Activated CD8-positive, alpha-beta T cell treated with anti-CD3 and anti-CD28 coated beads, Interleukin-2, amount 10 ng/mL, durations not matched to agents 7 days and 5 days (primary cell): ENCODE data around the gene MCF2L2. TPM values are rescaled to one million over a fixed set of nuclear protein-coding genes. Genes with fewer than 3 reads are reported as not detected.

Source experiments
- ATAC-seq: fragments of 150-1000 bp; cut with Tn5 transposase; one replicate; pipeline ENCODE4 v1.10.0; 2021; ENCODE audit warnings: moderate library complexity
- CTCF ChIA-PET: fragments of 350-600 bp; sonication (Branson Sonifier 250); formaldehyde crosslinking; loops from one replicate; lab custom pipeline; 2021; ENCODE audit warnings: antibody characterized with exemption; lab: Charles Lee
- POLR2A ChIA-PET: fragments of 350-600 bp; sonication (Branson Sonifier 250); formaldehyde crosslinking; loops from one replicate; lab custom pipeline; 2021; ENCODE audit warnings: antibody characterized with exemption; lab: Charles Lee
- DNase-seq: peaks from one replicate; pipeline ENCODE4 v3.0.0-alpha.2; 2020
- H3K27ac Mint-ChIP-seq: one replicate; pipeline ENCODE4 v1.8.0; 2021; ENCODE audit warnings: mild to moderate bottlenecking, mixed read lengths
- H3K27me3 Mint-ChIP-seq: one replicate; pipeline ENCODE4 v1.8.0; 2021; ENCODE audit warnings: low read depth, mixed read lengths
- H3K36me3 Mint-ChIP-seq: one replicate; pipeline ENCODE4 v1.8.0; 2021; ENCODE audit warnings: low read depth, mixed read lengths
- H3K4me1 Mint-ChIP-seq: one replicate; pipeline ENCODE4 v1.8.0; 2021; ENCODE audit warnings: low read depth, mixed read lengths
- H3K4me3 Mint-ChIP-seq: one replicate; pipeline ENCODE4 v1.8.0; 2021; ENCODE audit warnings: mild to moderate bottlenecking, mixed read lengths
- H3K9me3 Mint-ChIP-seq: one replicate; pipeline ENCODE4 v1.8.0; 2022; ENCODE audit warnings: mixed read lengths; ENCODE audit not compliant: insufficient read depth
- total RNA-seq, 2 experiments: library from RNA; stranded (reverse); gene quantifications; one replicate each; pipeline ENCODE4 v1.2.3, GENCODE V29; 2021

MCF2L2 gene
- total RNA-seq, 2 experiments from 2014 or later, result 7.2 to 7.5 TPM

- Mint-ChIP-seq H3K27me3 (no peaks in the 10 kb centered on the region), H3K4me3 (no peak overlapping the region), H3K4me1 (peaks cover 2% of the 10 kb centered on the region), H3K9me3 (no peaks in the 10 kb centered on the region), H3K36me3 (peaks cover 35% of the 10 kb centered on the region), H3K27ac (no peak overlapping the region)
- no peak for DNase-seq
- ATAC-seq, result no peak
- CTCF ChIA-PET, result no interaction called here
- POLR2A ChIA-PET, result interaction anchor here (0.5 kb wide), 1 partner anchor 82 kb away, joined by 3 read pairs; no protein-coding TSS in a partner anchor
Measured at GRCh38 chr3:183151086-183151485, 277.3 kb downstream of the MCF2L2 start.

- POLR2A ChIA-PET, result interaction anchor here (0.6 kb wide), 1 partner anchor 466 kb away, joined by 3 read pairs; no protein-coding TSS in a partner anchor
Measured at GRCh38 chr3:183149915-183150750, 278.3 kb downstream of the MCF2L2 start.

DNA sequence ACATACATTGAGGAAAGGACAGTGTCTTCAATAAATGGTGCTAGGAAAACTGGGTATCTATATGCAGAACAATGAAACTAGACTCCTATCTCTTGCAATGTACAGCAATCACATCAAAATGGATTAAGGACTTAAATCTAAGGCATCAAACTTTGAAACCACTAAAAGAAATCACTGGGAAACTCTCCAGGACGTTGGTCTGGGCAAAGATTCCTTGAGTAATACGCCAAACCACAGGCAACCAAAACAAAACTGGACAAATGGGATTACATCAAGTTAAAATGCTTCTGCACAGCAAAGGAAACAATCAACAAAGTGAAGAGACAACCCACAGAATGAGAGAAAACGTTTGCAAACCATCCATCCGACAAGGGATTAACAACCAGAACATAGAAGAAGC lies 280.4 kb downstream of the MCF2L2 start:
- DNase-seq (no peak), ATAC-seq (no peak)
- ChIA-PET CTCF (no interaction called here), POLR2A (no interaction called here)
- no peaks in the 10 kb centered on the region for H3K9me3 Mint-ChIP-seq
- peaks cover 29% of the 10 kb centered on the region for H3K36me3 Mint-ChIP-seq
- H3K27me3 Mint-ChIP-seq, result no peaks in the 10 kb centered on the region
- H3K4me3 Mint-ChIP-seq, result no peak overlapping the region
- H3K27ac Mint-ChIP-seq, result no peak overlapping the region
- H3K4me1 Mint-ChIP-seq, result peaks cover 2% of the 10 kb centered on the region

More at GRCh38 chr3:183149915-183150750, 278.3 kb downstream of the MCF2L2 start:
- Mint-ChIP-seq H3K36me3 (peaks cover 36% of the 10 kb centered on the region), H3K27me3 (no peaks in the 10 kb centered on the region), H3K9me3 (no peaks in the 10 kb centered on the region), H3K4me1 (peaks cover 2% of the 10 kb centered on the region), H3K27ac (no peak overlapping the region), H3K4me3 (no peak overlapping the region)
- no peak for DNase-seq
- CTCF ChIA-PET, result interaction anchor here (1.2 kb wide), 1 partner anchor 27 kb away, joined by 4 read pairs; no protein-coding TSS in a partner anchor
- no peak for ATAC-seq

DNA sequence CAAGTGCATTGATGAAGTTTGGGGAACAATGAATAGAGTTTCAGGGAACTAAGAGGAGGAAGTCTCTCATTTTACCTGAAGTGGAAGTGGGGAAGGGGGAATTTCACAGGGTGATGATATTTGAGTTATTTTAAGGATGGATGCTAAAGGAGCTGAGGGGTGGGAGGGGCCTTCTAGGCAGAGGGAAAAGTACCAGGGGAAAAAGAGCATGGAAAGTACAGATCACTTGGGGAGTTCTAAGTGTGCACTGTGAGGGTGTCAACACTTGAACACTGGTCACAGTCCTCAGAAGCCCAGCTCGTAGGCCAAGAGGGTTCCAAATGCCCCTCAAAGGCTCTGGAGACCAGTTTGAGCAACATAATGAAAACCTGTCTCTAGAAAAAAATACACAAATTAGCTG lies 284.1 kb downstream of the MCF2L2 start:
- no peak overlapping the region for H3K27ac Mint-ChIP-seq
- POLR2A ChIA-PET, result no interaction called here
- no peaks in the 10 kb centered on the region for H3K27me3 Mint-ChIP-seq
- no peaks in the 10 kb centered on the region for H3K4me1 Mint-ChIP-seq
- DNase-seq (no peak), ATAC-seq (no peak)
- H3K36me3 Mint-ChIP-seq, result peaks cover 27% of the 10 kb centered on the region
- H3K9me3 Mint-ChIP-seq, result no peaks in the 10 kb centered on the region
- CTCF ChIA-PET, result interaction anchor here (0.9 to 1.4 kb wide), 2 partner anchors 22 to 40 kb away, joined by 3 to 6 read pairs; no protein-coding TSS in a partner anchor
- H3K4me3 Mint-ChIP-seq, result no peak overlapping the region

DNA sequence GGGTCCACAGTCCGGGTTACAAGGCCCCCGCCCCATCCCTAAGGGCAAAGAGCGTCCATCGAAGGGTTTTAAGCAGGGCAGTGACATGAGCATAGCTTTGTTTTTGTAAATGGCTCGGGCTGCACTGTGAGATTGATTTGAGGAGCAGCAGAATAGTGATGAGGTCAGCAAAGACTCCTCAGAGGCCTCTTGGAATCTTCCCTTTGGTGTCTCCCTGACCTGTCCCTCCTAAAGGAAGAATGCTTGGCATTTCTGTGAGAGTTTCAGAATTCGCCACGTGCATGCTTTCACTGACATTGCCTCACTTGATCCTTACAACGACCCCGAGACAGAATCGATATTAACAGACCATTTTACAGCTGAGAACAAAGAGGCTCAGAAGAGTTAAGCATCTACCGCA lies 286.2 kb downstream of the MCF2L2 start:
- Mint-ChIP-seq H3K27ac (no peak overlapping the region), H3K4me3 (no peak overlapping the region), H3K4me1 (no peaks in the 10 kb centered on the region), H3K9me3 (no peaks in the 10 kb centered on the region), H3K36me3 (peaks cover 22% of the 10 kb centered on the region), H3K27me3 (no peaks in the 10 kb centered on the region)
- CTCF ChIA-PET, result interaction anchor here (0.9 to 1.1 kb wide), 2 partner anchors 17 to 19 kb away, joined by 3 read pairs; no protein-coding TSS in a partner anchor
- DNase-seq, result no peak
- ATAC-seq, result no peak
- POLR2A ChIA-PET, result no interaction called here

DNA sequence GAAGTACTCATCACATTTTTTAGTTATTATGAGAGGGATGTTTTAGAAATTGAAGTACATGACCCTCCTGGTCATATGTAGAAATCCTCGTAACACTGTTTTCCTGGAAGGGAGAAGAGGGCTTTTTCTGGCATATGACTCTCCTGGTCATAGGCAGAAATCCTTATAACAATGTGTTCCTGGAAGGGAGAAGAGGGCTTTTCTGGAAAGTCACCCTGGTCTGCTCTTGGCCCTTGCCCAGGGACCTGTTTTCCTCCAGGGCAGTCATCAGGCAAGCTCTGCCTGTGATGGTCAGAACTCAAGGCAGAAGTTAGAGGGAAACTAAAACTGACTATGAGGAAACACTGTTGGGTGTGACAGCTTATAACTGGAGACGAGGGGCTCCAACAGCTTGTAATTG lies 293.6 kb downstream of the MCF2L2 start:
- peaks cover 2% of the 10 kb centered on the region for H3K4me1 Mint-ChIP-seq
- ATAC-seq (no peak), DNase-seq (no peak)
- POLR2A ChIA-PET, result no interaction called here
- H3K27ac Mint-ChIP-seq, result no peak overlapping the region
- H3K4me3 Mint-ChIP-seq, result no peak overlapping the region
- H3K27me3 Mint-ChIP-seq, result no peaks in the 10 kb centered on the region
- peaks cover 8% of the 10 kb centered on the region for H3K9me3 Mint-ChIP-seq
- H3K36me3 Mint-ChIP-seq, result peaks cover 52% of the 10 kb centered on the region
- CTCF ChIA-PET, result interaction anchor here (1.1 to 1.9 kb wide), 3 partner anchors 12 to 273 kb away, joined by 3 to 5 read pairs (median 3); no protein-coding TSS in a partner anchor

- H3K4me1 Mint-ChIP-seq, result peaks cover 2% of the 10 kb centered on the region
- peaks cover 16% of the 10 kb centered on the region for H3K9me3 Mint-ChIP-seq
- ChIA-PET CTCF (interaction anchor here (0.8 to 1.0 kb wide), 2 partner anchors 10 to 250 kb away, joined by 3 to 4 read pairs; no protein-coding TSS in a partner anchor), POLR2A (no interaction called here)
- no peak overlapping the region for H3K4me3 Mint-ChIP-seq
- DNase-seq (no peak), ATAC-seq (no peak)
- H3K27ac Mint-ChIP-seq, result no peak overlapping the region
- H3K27me3 Mint-ChIP-seq, result no peaks in the 10 kb centered on the region
- peaks cover 60% of the 10 kb centered on the region for H3K36me3 Mint-ChIP-seq
Measured at GRCh38 chr3:183132409-183132808, 296.0 kb downstream of the MCF2L2 start.

DNA sequence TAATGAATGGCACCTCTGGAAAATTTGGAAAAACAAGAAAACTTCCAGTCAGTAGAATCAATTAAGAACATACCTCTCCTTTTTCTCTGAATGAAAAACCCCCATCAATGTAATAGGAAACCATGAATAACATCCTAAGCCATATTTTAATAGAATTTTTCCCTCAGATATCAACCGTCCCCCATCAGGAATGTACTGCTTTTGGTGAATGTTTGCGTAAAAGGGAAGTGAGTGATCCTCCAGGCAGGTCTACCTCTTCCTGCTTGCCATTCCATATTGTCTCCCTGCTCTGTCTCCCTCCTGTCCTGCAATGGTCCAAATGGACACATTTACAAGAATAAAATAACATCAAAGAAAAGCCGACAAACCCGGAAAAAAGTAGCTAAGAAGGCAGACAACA lies 296.7 kb downstream of the MCF2L2 start:
- Mint-ChIP-seq H3K27me3 (no peaks in the 10 kb centered on the region), H3K27ac (no peak overlapping the region), H3K36me3 (peaks cover 60% of the 10 kb centered on the region), H3K4me1 (peaks cover 2% of the 10 kb centered on the region), H3K9me3 (peaks cover 16% of the 10 kb centered on the region), H3K4me3 (no peak overlapping the region)
- CTCF ChIA-PET, result interaction anchor here (0.8 kb wide), 1 partner anchor 250 kb away, joined by 3 read pairs; no protein-coding TSS in a partner anchor
- DNase-seq (no peak), ATAC-seq (no peak)
- POLR2A ChIA-PET, result no interaction called here

DNA sequence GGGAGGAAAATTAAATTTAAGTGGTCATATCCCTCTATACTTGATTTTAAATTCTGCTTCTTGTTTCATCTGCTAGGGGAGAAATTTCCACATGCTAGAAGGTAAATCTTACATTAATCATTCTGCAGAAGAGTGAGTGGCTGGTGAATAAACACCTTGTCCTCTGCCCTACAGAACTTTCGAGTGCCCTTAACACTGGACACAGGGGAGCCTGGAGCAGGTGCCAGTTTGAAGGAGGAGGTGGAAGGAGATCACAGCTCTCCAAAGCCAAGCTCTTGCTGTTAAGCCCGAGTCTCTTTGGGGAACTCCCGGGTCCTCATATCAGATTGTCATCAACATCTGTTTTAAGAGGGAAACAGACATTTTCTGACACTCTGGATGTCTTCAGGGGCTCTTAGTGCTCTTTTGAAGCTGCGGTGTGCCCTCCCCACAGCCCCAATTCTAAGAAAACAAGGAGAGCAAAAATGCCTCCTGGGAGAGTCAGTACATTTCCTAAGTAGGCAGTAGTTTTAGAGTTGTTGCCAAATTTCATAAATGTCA lies 297.2 kb downstream of the MCF2L2 start:
- no peak for DNase-seq
- Mint-ChIP-seq H3K36me3 (peaks cover 60% of the 10 kb centered on the region), H3K27me3 (no peaks in the 10 kb centered on the region), H3K4me1 (peaks cover 2% of the 10 kb centered on the region), H3K27ac (no peak overlapping the region), H3K9me3 (peaks cover 16% of the 10 kb centered on the region), H3K4me3 (no peak overlapping the region)
- CTCF ChIA-PET, result no interaction called here
- POLR2A ChIA-PET, result no interaction called here
- ATAC-seq, result no peak

- H3K4me3 Mint-ChIP-seq, result no peak overlapping the region
- H3K27me3 Mint-ChIP-seq, result no peaks in the 10 kb centered on the region
- H3K4me1 Mint-ChIP-seq, result peaks cover 2% of the 10 kb centered on the region
- H3K36me3 Mint-ChIP-seq, result peaks cover 50% of the 10 kb centered on the region
- peaks cover 16% of the 10 kb centered on the region for H3K9me3 Mint-ChIP-seq
- POLR2A ChIA-PET, result no interaction called here
- no peak for DNase-seq
- ATAC-seq, result no peak
- no peak overlapping the region for H3K27ac Mint-ChIP-seq
- CTCF ChIA-PET, result interaction anchor here (1.2 to 1.5 kb wide), 2 partner anchors 30 to 55 kb away, joined by 3 to 6 read pairs; no protein-coding TSS in a partner anchor
Measured at GRCh38 chr3:183129243-183129642, 299.2 kb downstream of the MCF2L2 start.

DNA sequence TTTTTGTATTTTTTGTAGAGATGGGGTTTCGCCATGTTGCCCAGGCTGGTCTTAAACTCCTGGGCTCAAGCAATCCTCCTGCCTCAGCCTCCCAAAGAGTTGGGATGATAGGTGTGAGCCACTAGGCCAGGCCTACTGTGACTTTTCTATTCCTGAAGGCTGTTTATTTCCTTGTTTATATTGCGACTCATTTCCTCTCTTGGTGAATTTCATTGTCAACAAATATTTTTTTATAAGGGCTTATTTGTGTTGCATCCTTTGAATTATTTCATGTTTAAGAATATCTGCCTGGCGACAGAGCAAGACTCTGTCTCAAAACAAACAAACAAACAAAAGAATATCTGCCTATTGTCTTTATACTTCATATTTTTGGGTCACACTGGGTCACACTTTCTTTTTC lies 299.7 kb downstream of the MCF2L2 start:
- ATAC-seq (no peak), DNase-seq (no peak)
- ChIA-PET POLR2A (no interaction called here), CTCF (interaction anchor here (1.2 to 1.5 kb wide), 2 partner anchors 31 to 56 kb away, joined by 3 to 6 read pairs; no protein-coding TSS in a partner anchor)
- peaks cover 4% of the 10 kb centered on the region for H3K4me1 Mint-ChIP-seq
- H3K27me3 Mint-ChIP-seq, result no peaks in the 10 kb centered on the region
- peaks cover 47% of the 10 kb centered on the region for H3K36me3 Mint-ChIP-seq
- no peak overlapping the region for H3K27ac Mint-ChIP-seq
- H3K4me3 Mint-ChIP-seq, result no peak overlapping the region
- peaks cover 16% of the 10 kb centered on the region for H3K9me3 Mint-ChIP-seq
